Endothelial cell of umbilical vein (primary cell): ENCODE results near the gene MFN2. TPM values are rescaled to one million over a fixed set of nuclear protein-coding genes. Genes with fewer than 3 reads are reported as not detected.

Experiments
- BruUV-seq: library from RNA; stranded (reverse); fragments of 400-500 nt; replicated peaks from 2 replicates; lab custom pipeline; 2021; lab: Mats Ljungman, UMichigan
- CTCF ChIA-PET: fragments of 300-600, 350-600 bp; sonication (Branson Sonifier 250); formaldehyde crosslinking; loops from one replicate; lab custom pipeline; 2021; ENCODE audit warnings: antibody characterized with exemption, inconsistent platforms; lab: Charles Lee
- POLR2A ChIA-PET: fragments of 300-600, 350-600 bp; sonication (Branson Sonifier 250); formaldehyde crosslinking; loops from one replicate; lab custom pipeline; 2021; ENCODE audit warnings: antibody characterized with exemption, inconsistent platforms; lab: Charles Lee
- DNase-seq: peaks from one replicate; pipeline ENCODE4 v3.0.0-alpha.2; 2011; ENCODE audit warnings: low read depth, low spot score
- FAIRE-seq: peaks from 2 replicates; lab custom pipeline; 2011; peaks lifted over from hg19 to GRCh38; lab: Jason Lieb, UNC
- H2AFZ ChIP-seq: 2 replicates; pipeline ENCODE4 v1.6.0; 2012; ENCODE audit warnings: low read depth, low read length, control low read depth, inconsistent platforms
- H3K27ac ChIP-seq: 2 replicates; pipeline ENCODE4 v1.5.1; 2011; ENCODE audit warnings: low read depth, mild to moderate bottlenecking, control low read depth, low read length, moderate library complexity; ENCODE audit not compliant: insufficient read depth
- H3K27me3 ChIP-seq, 2 experiments: 2 replicates each; pipeline versions ENCODE4 v1.6.0 to v1.6.1; 2011; ENCODE audit warnings: low read length in 2 of 2, mixed read lengths in 1 of 2; ENCODE audit not compliant: control insufficient read depth in 2 of 2, insufficient read depth in 2 of 2
- H3K36me3 ChIP-seq, 2 experiments: 2 replicates in 1 of 2; 3 replicates in 1 of 2; pipeline ENCODE4 v1.5.1; 2011; ENCODE audit warnings: low read length in 2 of 2, mild to moderate bottlenecking in 1 of 2, moderate library complexity in 1 of 2; ENCODE audit not compliant: control insufficient read depth in 2 of 2, insufficient read depth in 2 of 2; ENCODE audit errors: extremely low read depth in 1 of 2
- H3K4me1 ChIP-seq: 3 replicates; pipeline ENCODE4 v1.5.1; 2011; ENCODE audit warnings: mild to moderate bottlenecking, low read length; ENCODE audit not compliant: control insufficient read depth, insufficient read depth; ENCODE audit errors: extremely low read depth
- H3K4me2 ChIP-seq: 2 replicates; pipeline ENCODE4 v1.6.1; 2011; ENCODE audit warnings: low read length, control low read depth, mixed read lengths; ENCODE audit not compliant: insufficient read depth
- H3K4me3 ChIP-seq, 3 experiments: fragments of 200-600 bp in 1 of 3; sonication (generic), shearing (Covaris generic) in 1 of 3; replicated peaks in 1 of 3; 2 replicates each; pipeline ENCODE4 v1.5.1; 2011 to 2016; ENCODE audit warnings: control low read depth in 3 of 3, low read length in 3 of 3, mild to moderate bottlenecking in 2 of 3, inconsistent platforms in 1 of 3, low read depth in 1 of 3, moderate library complexity in 1 of 3; ENCODE audit not compliant: insufficient read depth in 1 of 3
- H3K79me2 ChIP-seq: 2 replicates; pipeline ENCODE4 v1.6.0; 2012; ENCODE audit warnings: low read length, inconsistent platforms; ENCODE audit not compliant: control insufficient read depth, insufficient read depth
- H3K9ac ChIP-seq: replicated peaks from 2 replicates; pipeline ENCODE3; 2011; ENCODE audit warnings: low read length, control low read depth; ENCODE audit not compliant: insufficient read depth; ENCODE audit errors: extremely low read depth
- H3K9me1 ChIP-seq: replicated peaks from 3 replicates; pipeline ENCODE4 v1.6.0; 2011; ENCODE audit warnings: mild to moderate bottlenecking, low read length; ENCODE audit not compliant: control insufficient read depth, insufficient read depth; ENCODE audit errors: extremely low read depth
- H3K9me3 ChIP-seq: replicated peaks from 2 replicates; pipeline ENCODE4 v1.5.1; 2012; ENCODE audit warnings: low read length, inconsistent platforms; ENCODE audit not compliant: control insufficient read depth, insufficient read depth
- H4K20me1 ChIP-seq: replicated peaks from 2 replicates; pipeline ENCODE3; 2011; ENCODE audit warnings: mild to moderate bottlenecking, low read length; ENCODE audit not compliant: control insufficient read depth, insufficient read depth; ENCODE audit errors: extremely low read depth
- CTCF ChIP-seq, 2 donors: IDR thresholded peaks; 1 replicate in 1 of 2; 2 replicates in 1 of 2; pipeline ENCODE4 v1.5.1; 2011; ENCODE audit warnings: low read length in 2 of 2, mild to moderate bottlenecking in 2 of 2, moderate library complexity in 2 of 2, control low read depth in 1 of 2, inconsistent platforms in 1 of 2, low read depth in 1 of 2; ENCODE audit not compliant: insufficient read depth in 1 of 2; ENCODE audit errors: extremely low read depth in 1 of 2
- EZH2 ChIP-seq: IDR thresholded peaks from 2 replicates; pipeline ENCODE4 v1.6.1; 2012; ENCODE audit warnings: borderline replicate concordance, low read depth, mild to moderate bottlenecking, moderate library complexity, low read length, inconsistent platforms; ENCODE audit not compliant: severe bottlenecking
- FOS ChIP-seq: IDR thresholded peaks from 2 replicates; pipeline ENCODE4 v1.6.1; 2011; ENCODE audit warnings: mild to moderate bottlenecking, low read length, moderate library complexity, borderline replicate concordance; ENCODE audit not compliant: insufficient read depth
- GATA2 ChIP-seq: IDR thresholded peaks from 2 replicates; pipeline ENCODE4 v1.7.0; 2011; ENCODE audit warnings: low read depth, mild to moderate bottlenecking, moderate library complexity, mixed read lengths, low read length; ENCODE audit not compliant: insufficient read length, insufficient read depth
- JUN ChIP-seq: IDR thresholded peaks from 2 replicates; pipeline ENCODE4 v1.6.1; 2011; ENCODE audit warnings: borderline replicate concordance, low read depth; ENCODE audit not compliant: insufficient read length, insufficient read depth
- MAX ChIP-seq: IDR thresholded peaks from 2 replicates; pipeline ENCODE4 v1.6.1; 2011; ENCODE audit not compliant: insufficient read depth, insufficient read length
- MYC ChIP-seq: IDR thresholded peaks from one replicate; pipeline ENCODE4 v1.6.1; 2011; ENCODE audit warnings: mild to moderate bottlenecking, low read depth, low read length
- POLR2A ChIP-seq: IDR thresholded peaks from 2 replicates; pipeline ENCODE4 v1.6.1; 2012; ENCODE audit warnings: low read depth, mild to moderate bottlenecking, control low read depth, low read length
- POLR2AphosphoS5 ChIP-seq: IDR thresholded peaks from 2 replicates; pipeline ENCODE4 v1.6.1; 2012; ENCODE audit warnings: low read depth, mild to moderate bottlenecking, control low read depth, low read length, moderate library complexity; ENCODE audit not compliant: insufficient read depth
- dilution Hi-C: fragments of 300-500 bp; cut with MboI; formaldehyde crosslinking; loops from one replicate; pipeline ENCODE4 v1.15.0; 2019; ENCODE audit warnings: low sequenced_read_pairs; ENCODE audit not compliant: extremely low pct_ligation_motif_present
- intact Hi-C: fragments of 100-400 bp; cut with micrococcal nuclease; formaldehyde crosslinking; loops from one replicate; pipeline ENCODE4 v1.10.0; 2022
- polyA plus RNA-seq, 4 experiments: library from polyadenylated mRNA; depleted of rRNA in 3 of 4; stranded (reverse) in 3 of 4; unstranded in 1 of 4; fragments of >200 nt; gene quantifications; 2 replicates each; pipeline versions ENCODE4 v1.2.1 to v1.2.3, GENCODE V29; 2011 to 2012; ENCODE audit warnings: missing spikeins in 1 of 4
- total RNA-seq: library from RNA; stranded (reverse); gene quantifications from 2 replicates; pipeline ENCODE4 v1.2.3, GENCODE V29; 2021

The MFN2 gene
- total and polyA plus RNA-seq, 2 donors (not counting 3 experiments of a cell fraction or from before 2014, with no cell fraction given): 51.4 to 82.4 TPM

- Histone ChIP-seq H4K20me1 (no peaks in the 10 kb centered on the region), H3K36me3 (peaks cover 11 to 31% of the 10 kb centered on the region in 2 experiments), H3K4me2 (peak overlapping the region; percentile 84), H2AFZ (no peak overlapping the region), H3K79me2 (peaks cover 66% of the 10 kb centered on the region), H3K27ac (peak overlapping the region; percentile 86), H3K27me3 (no peaks in the 10 kb centered on the region), H3K9me3 (no peaks in the 10 kb centered on the region), H3K9ac (peak overlapping the region; percentile 53), H3K4me3 (peak overlapping the region in 1 of 3 experiments; percentile 10), H3K9me1 (no peaks in the 10 kb centered on the region), H3K4me1 (peaks cover 23% of the 10 kb centered on the region)
- DNase-seq (no peak), FAIRE-seq (peak; percentile 66)
- dilution Hi-C loops (no loop called here), intact Hi-C loops (no loop called here)
- CTCF ChIA-PET: interaction anchor here (0.7 to 1.4 kb wide), 2 partner anchors 19 to 921 kb away, joined by 3 to 4 read pairs; no protein-coding TSS in a partner anchor
- BruUV-seq: no TSS peak
- no peak for TF ChIP-seq MYC
- TF ChIP-seq GATA2: no peak
- no peak for TF ChIP-seq MAX
- TF ChIP-seq POLR2AphosphoS5: no peak
- no peak for TF ChIP-seq JUN
- TF ChIP-seq EZH2: no peak
- no peak for TF ChIP-seq POLR2A
- TF ChIP-seq FOS: no peak
- POLR2A ChIA-PET: interaction anchor here (1.1 to 2.5 kb wide), 2 partner anchors 76 to 78 kb away, joined by 5 to 8 read pairs; no protein-coding TSS in a partner anchor
These were observed 5.6 kb downstream of the MFN2 start for GRCh38 chr1:11985851-11986250.

- no peak overlapping the region for H2AFZ ChIP-seq
- H4K20me1 ChIP-seq: no peaks in the 10 kb centered on the region
- no peak overlapping the region for H3K4me3 ChIP-seq
- no peak overlapping the region for H3K27ac ChIP-seq
- intact Hi-C loops: no loop called here
- H3K9me1 ChIP-seq: no peaks in the 10 kb centered on the region
- peaks cover 32% of the 10 kb centered on the region for H3K79me2 ChIP-seq
- TF ChIP-seq MYC (no peak), MAX (no peak), GATA2 (no peak), POLR2AphosphoS5 (no peak), CTCF (IDR thresholded peaks at IDR 0.05; ENCODE audit: extremely low read depth in 1 of 2, insufficient read depth in 1 of 2, low read depth in 1 of 2, low read length in 2 of 2) (no peak), FOS (no peak)
- H3K27me3 ChIP-seq: no peaks in the 10 kb centered on the region
- peaks cover 15 to 26% of the 10 kb centered on the region in 2 experiments for H3K36me3 ChIP-seq
- H3K4me1 ChIP-seq: peaks cover 15% of the 10 kb centered on the region
- DNase-seq (no peak), FAIRE-seq (no peak)
- CTCF ChIA-PET: no interaction called here
- BruUV-seq: no TSS peak
- H3K9me3 ChIP-seq: no peaks in the 10 kb centered on the region
- no peak overlapping the region for H3K4me2 ChIP-seq
- no peak overlapping the region for H3K9ac ChIP-seq
- POLR2A ChIA-PET: no interaction called here
- dilution Hi-C loops: no loop called here
These were observed 9.4 kb downstream of the MFN2 start for GRCh38 chr1:11989669-11990068.
